ENCODE results near the gene ZNF362. TPM values are rescaled to one million over a fixed set of nuclear protein-coding genes. Genes with fewer than 3 reads are reported as not detected.

The ZNF362 gene
- total and polyA plus RNA-seq, 2 of the 13 experiments (the other 11 are each of a cell fraction or from before 2014, with no cell fraction given): 8.3 to 14.2 TPM

GRCh38 chr1:33250217-33250616 lies 6.1 kb upstream of the ZNF362 start:
- Histone ChIP-seq H4K20me1 (ENCODE audit: insufficient read depth, low read length) (no peaks in the 10 kb centered on the region), H3K4me2 (ENCODE audit: low read depth, low read length) (no peak overlapping the region), H3K27me3 (ENCODE audit: control insufficient read depth in 1 of 2, insufficient read depth in 2 of 2, low read length in 2 of 2) (no peaks in the 10 kb centered on the region), H3K36me3 (replicated peaks in 1 of 2; ENCODE audit: control insufficient read depth in 1 of 2, insufficient read depth in 2 of 2, low read length in 2 of 2) (no peaks in the 10 kb centered on the region), H3K4me3 (replicated peaks in 1 of 3; ENCODE audit: insufficient read depth in 1 of 3, low read depth in 2 of 3, low read length in 3 of 3) (no peak overlapping the region), H3K9ac (ENCODE audit: insufficient read depth, low read depth, low read length) (no peak overlapping the region), H3K9me3 (ENCODE audit: low read length) (no peaks in the 10 kb centered on the region), H3K79me2 (ENCODE audit: insufficient read depth, low read length) (no peaks in the 10 kb centered on the region), H2AFZ (ENCODE audit: low read length) (no peak overlapping the region), H3K27ac (ENCODE audit: extremely low read length, insufficient read depth, low read length) (no peak overlapping the region), H3K4me1 (ENCODE audit: insufficient read depth, low read length) (peaks cover 31% of the 10 kb centered on the region)
- ATAC-seq: no peak
- 57% methylated on average over 5 of the region's 5 CpGs for WGBS (ENCODE audit: low lambda C conversion rate)
- no peak for DNase-seq (ENCODE audit: low spot score)
- ChIA-PET CTCF (ENCODE audit: low intra/inter-chr PET ratio, low total read pairs) (no interaction called here), POLR2A (no interaction called here)
- BruUV-seq (replicated peaks): no TSS peak
- intact Hi-C loops (cut with micrococcal nuclease; ENCODE audit: unreplicated experiment): loop anchor here (10.0 kb wide), 1 partner anchor 125 kb away; no protein-coding TSS in a partner anchor
- in situ Hi-C loops (cut with HindIII; ENCODE audit: extremely low pct_ligation_motif_present, low pct_unique_long_range_greater_than_20kb): no loop called here
- no peak for FAIRE-seq
- TF ChIP-seq RAD21 (CRISPR knock-in tag; IDR thresholded peaks at IDR 0.05): no peak
- TF ChIP-seq ZNF629 (CRISPR knock-in tag; conservative IDR thresholded peaks at IDR 0.05): 0 out of 2 replicates have a peak, but pooled peaks have one; percentile 34

DNA sequence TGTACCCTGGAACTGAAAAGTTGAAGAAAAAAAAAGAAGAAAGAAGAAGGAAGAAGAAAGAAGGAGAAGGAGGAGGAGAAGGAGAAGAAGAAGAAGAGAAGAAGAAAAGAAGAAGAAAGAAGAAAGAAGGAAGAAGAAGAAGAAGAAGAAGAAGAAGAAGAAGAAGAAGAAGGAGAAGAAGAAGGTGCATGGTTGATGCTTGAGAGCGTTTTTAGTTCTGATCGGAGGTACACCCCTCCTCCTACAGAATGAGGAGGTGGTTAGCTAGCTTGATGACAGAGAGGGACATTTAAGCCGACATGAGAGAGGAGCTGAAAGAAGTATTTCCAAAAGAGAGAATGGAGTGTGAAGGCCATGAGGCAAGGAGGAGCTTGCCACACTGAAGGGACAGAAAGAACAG lies 5.6 kb upstream of the ZNF362 start:
- Histone ChIP-seq H3K27me3 (ENCODE audit: control insufficient read depth in 1 of 2, insufficient read depth in 2 of 2, low read length in 2 of 2) (no peaks in the 10 kb centered on the region), H3K4me1 (ENCODE audit: insufficient read depth, low read length) (peaks cover 31% of the 10 kb centered on the region), H3K27ac (ENCODE audit: extremely low read length, insufficient read depth, low read length) (no peak overlapping the region), H3K4me2 (ENCODE audit: low read depth, low read length) (no peak overlapping the region), H3K4me3 (replicated peaks in 1 of 3; ENCODE audit: insufficient read depth in 1 of 3, low read depth in 2 of 3, low read length in 3 of 3) (no peak overlapping the region), H2AFZ (ENCODE audit: low read length) (no peak overlapping the region), H3K36me3 (replicated peaks in 1 of 2; ENCODE audit: control insufficient read depth in 1 of 2, insufficient read depth in 2 of 2, low read length in 2 of 2) (no peaks in the 10 kb centered on the region), H3K9me3 (ENCODE audit: low read length) (no peaks in the 10 kb centered on the region), H3K79me2 (ENCODE audit: insufficient read depth, low read length) (no peaks in the 10 kb centered on the region), H4K20me1 (ENCODE audit: insufficient read depth, low read length) (no peaks in the 10 kb centered on the region), H3K9ac (ENCODE audit: insufficient read depth, low read depth, low read length) (no peak overlapping the region)
- DNase-seq (ENCODE audit: low spot score) (no peak), FAIRE-seq (no peak), ATAC-seq (no peak)
- 49% methylated on average over 3 of the region's 3 CpGs for WGBS (ENCODE audit: low lambda C conversion rate)
- POLR2A ChIA-PET: no interaction called here
- CTCF ChIA-PET (ENCODE audit: low intra/inter-chr PET ratio, low total read pairs): no interaction called here
- no TSS peak for BruUV-seq (replicated peaks)
- in situ Hi-C loops (cut with HindIII; ENCODE audit: extremely low pct_ligation_motif_present, low pct_unique_long_range_greater_than_20kb) (no loop called here), intact Hi-C loops (cut with micrococcal nuclease; ENCODE audit: unreplicated experiment) (loop anchor here (10.0 kb wide), 1 partner anchor 126 kb away; no protein-coding TSS in a partner anchor)
- no peak for TF ChIP-seq PITX1 (CRISPR knock-in tag; IDR thresholded peaks at IDR 0.05)
- TF ChIP-seq SNAPC4 (CRISPR knock-in tag; IDR thresholded peaks at IDR 0.05): no peak
- TF ChIP-seq, protein P1, sequence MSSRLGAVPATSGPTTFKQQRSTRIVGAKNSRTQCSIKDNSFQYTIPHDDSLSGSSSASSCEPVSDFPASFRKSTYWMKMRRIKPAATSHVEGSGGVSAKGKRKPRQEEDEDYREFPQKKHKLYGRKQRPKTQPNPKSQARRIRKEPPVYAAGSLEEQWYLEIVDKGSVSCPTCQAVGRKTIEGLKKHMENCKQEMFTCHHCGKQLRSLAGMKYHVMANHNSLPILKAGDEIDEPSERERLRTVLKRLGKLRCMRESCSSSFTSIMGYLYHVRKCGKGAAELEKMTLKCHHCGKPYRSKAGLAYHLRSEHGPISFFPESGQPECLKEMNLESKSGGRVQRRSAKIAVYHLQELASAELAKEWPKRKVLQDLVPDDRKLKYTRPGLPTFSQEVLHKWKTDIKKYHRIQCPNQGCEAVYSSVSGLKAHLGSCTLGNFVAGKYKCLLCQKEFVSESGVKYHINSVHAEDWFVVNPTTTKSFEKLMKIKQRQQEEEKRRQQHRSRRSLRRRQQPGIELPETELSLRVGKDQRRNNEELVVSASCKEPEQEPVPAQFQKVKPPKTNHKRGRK (CRISPR knock-in tag; IDR thresholded peaks at IDR 0.05): peak; percentile 90
- TF ChIP-seq NCOA5 (CRISPR knock-in tag; IDR thresholded peaks at IDR 0.05): no peak
- no peak for TF ChIP-seq ZFYVE20 (CRISPR knock-in tag; IDR thresholded peaks at IDR 0.05; ENCODE audit: borderline replicate concordance, low read depth)
- no peak for TF ChIP-seq POLR2AphosphoS5 (IDR thresholded peaks at IDR 0.05; ENCODE audit: low read depth, low read length)

Measured in HepG2 (cell line).